HL-60/S4 treated with retinoic acid at 250 ng/mL for 4 days and 3 days (cell line): Measurements from ENCODE around the gene GARIN5B.
"Not testable (repeated sequence)": the region's sequence is repeated elsewhere in the genome, so short reads cannot be mapped to it uniquely, and the experiment has no call there.

Experiments used
- in situ Hi-C: fragments of 300-500 bp; cut with MboI; formaldehyde crosslinking; loops from 2 replicates; pipeline ENCODE4 v1.7.0; 2022; ENCODE audit warnings: low sequenced_read_pairs

Gene GARIN5B

GRCh38 chr19:55362990-55363716 is at the start of gene GARIN5B:
Gene GARIN5B (minus strand): TSS chr19:55363260. CDS start chr19:55363066, 194 bp downstream.
- in situ Hi-C loops: no loop called here

- in situ Hi-C loops: no loop called here
Measured at GRCh38 chr19:55410168-55410567, 47.1 kb upstream of the GARIN5B start.

- in situ Hi-C loops: not testable (repeated sequence)
Measured at GRCh38 chr19:55409179-55409578, 46.1 kb upstream of the GARIN5B start.

- in situ Hi-C loops: no loop called here
Measured at GRCh38 chr19:55408533-55408872, 45.4 kb upstream of the GARIN5B start.

GRCh38 chr19:55407800-55408532 is 44.9 kb upstream of the GARIN5B start:
- in situ Hi-C loops: no loop called here

- in situ Hi-C loops: not testable (repeated sequence)
Measured at GRCh38 chr19:55407550-55407799, 44.4 kb upstream of the GARIN5B start, which contains the start of gene UBE2S. Gene UBE2S (minus strand): TSS chr19:55407788. CDS start chr19:55407589, 199 bp downstream.

- in situ Hi-C loops: no loop called here
Measured at GRCh38 chr19:55406826-55407549, 43.9 kb upstream of the GARIN5B start.

GRCh38 chr19:55406091-55406825 is 43.2 kb upstream of the GARIN5B start:
- in situ Hi-C loops: no loop called here

- in situ Hi-C loops: no loop called here
Measured at GRCh38 chr19:55405638-55406037, 42.6 kb upstream of the GARIN5B start.

GRCh38 chr19:55402509-55402908 is 39.4 kb upstream of the GARIN5B start:
- in situ Hi-C loops: no loop called here

- in situ Hi-C loops: not testable (repeated sequence)
Measured at GRCh38 chr19:55401390-55401789, 38.3 kb upstream of the GARIN5B start.

- in situ Hi-C loops: no loop called here
Measured at GRCh38 chr19:55400281-55401087, 37.4 kb upstream of the GARIN5B start.

GRCh38 chr19:55398200-55398925 is 35.3 kb upstream of the GARIN5B start:
- in situ Hi-C loops: no loop called here

GRCh38 chr19:55392820-55393761 is 30.0 kb upstream of the GARIN5B start:
- in situ Hi-C loops: no loop called here

- in situ Hi-C loops: no loop called here
Measured at GRCh38 chr19:55391702-55392615, 28.9 kb upstream of the GARIN5B start.

GRCh38 chr19:55391191-55391670 is 28.2 kb upstream of the GARIN5B start:
- in situ Hi-C loops: no loop called here

- in situ Hi-C loops: no loop called here
Measured at GRCh38 chr19:55390461-55390880, 27.4 kb upstream of the GARIN5B start.
